ENCODE results near the gene OPCML.
"Not testable (repeated sequence)": the region's sequence is repeated elsewhere in the genome, so short reads cannot be mapped to it uniquely, and the experiment has no call there.

DNA sequence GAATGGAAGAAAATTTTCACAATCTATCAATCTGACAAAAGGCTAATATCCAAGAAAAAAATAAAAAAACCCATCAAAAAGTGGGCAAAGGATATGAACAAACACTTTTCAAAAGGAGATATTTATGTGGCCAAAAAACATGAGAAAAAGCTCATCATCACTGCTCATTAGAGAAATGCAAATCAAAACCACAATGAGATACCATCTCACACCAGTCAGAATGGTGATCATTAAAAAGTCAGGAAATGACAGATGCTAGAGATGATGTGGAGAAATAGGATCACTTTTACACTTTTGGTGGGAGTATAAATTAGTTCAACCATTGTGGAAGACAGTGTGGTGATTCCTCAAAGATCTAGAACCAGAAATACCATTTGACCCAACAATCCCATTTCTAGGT is 1162.2 kb downstream of the OPCML start:
- TF ChIP-seq, protein P1, sequence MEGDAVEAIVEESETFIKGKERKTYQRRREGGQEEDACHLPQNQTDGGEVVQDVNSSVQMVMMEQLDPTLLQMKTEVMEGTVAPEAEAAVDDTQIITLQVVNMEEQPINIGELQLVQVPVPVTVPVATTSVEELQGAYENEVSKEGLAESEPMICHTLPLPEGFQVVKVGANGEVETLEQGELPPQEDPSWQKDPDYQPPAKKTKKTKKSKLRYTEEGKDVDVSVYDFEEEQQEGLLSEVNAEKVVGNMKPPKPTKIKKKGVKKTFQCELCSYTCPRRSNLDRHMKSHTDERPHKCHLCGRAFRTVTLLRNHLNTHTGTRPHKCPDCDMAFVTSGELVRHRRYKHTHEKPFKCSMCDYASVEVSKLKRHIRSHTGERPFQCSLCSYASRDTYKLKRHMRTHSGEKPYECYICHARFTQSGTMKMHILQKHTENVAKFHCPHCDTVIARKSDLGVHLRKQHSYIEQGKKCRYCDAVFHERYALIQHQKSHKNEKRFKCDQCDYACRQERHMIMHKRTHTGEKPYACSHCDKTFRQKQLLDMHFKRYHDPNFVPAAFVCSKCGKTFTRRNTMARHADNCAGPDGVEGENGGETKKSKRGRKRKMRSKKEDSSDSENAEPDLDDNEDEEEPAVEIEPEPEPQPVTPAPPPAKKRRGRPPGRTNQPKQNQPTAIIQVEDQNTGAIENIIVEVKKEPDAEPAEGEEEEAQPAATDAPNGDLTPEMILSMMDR (IDR thresholded peaks at IDR 0.05; ENCODE audit: low read depth, low read length, poor library complexity, severe bottlenecking), result not testable (repeated sequence)
- not testable (repeated sequence) for TF ChIP-seq EZH2phosphoT487 (IDR thresholded peaks at IDR 0.05; ENCODE audit: borderline replicate concordance, low read length)

Measured in DOHH2 (cell line).